ENCODE measurements around the gene CLCNKA.
A peak's percentile ranks its signal among the peaks of the same experiment; 100 is the strongest.

The CLCNKA gene

DNA sequence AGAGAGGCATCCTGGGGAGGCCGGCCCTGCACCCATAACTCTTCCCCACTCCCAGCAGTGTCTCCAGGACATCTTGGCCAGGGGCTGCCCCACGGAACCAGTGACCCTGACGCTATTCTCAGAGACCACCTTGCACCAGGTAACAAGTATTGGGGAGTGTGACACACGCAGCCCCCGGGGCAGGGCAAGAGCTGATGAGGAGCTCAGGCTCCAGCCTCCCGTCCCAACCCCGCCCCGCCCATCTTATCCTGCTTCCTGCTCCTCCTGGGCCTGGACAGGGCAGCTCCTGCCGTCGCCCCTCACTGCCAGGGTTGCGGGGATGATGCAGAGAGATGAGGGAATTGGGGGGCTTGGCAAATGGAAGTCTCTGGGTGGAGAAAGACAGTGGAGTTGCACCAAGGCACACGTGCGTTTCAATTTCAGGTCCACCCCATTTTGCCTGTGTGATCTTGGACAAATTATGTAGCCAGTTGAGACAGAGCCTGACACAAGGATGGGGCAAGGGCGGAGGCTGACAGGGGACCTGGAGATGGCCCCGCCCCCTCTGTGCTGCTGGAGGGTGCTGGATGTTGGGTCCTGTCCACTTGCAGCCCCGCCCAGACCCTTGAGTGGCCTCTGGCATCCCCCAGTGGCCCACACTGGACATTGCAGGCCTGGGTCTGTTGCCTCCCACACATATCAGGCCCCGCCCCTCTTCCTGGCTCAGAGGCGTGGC, 10.7 kb downstream of the CLCNKA start:
- TF ChIP-seq USF1 (IDR thresholded peaks at IDR 0.05) (no peak), NFIC (IDR thresholded peaks at IDR 0.05) (no peak), CREB1 (IDR thresholded peaks at IDR 0.05; ENCODE audit: low read depth) (no peak), EGR1 (IDR thresholded peaks at IDR 0.05) (peak; percentile 81), TEAD4 (IDR thresholded peaks at IDR 0.05) (no peak), TAF1 (IDR thresholded peaks at IDR 0.05; ENCODE audit: low read depth) (no peak), RAD21 (IDR thresholded peaks at IDR 0.05; ENCODE audit: low read depth) (peak; percentile 97), EP300 (IDR thresholded peaks at IDR 0.05; ENCODE audit: borderline replicate concordance) (no peak)

DNA sequence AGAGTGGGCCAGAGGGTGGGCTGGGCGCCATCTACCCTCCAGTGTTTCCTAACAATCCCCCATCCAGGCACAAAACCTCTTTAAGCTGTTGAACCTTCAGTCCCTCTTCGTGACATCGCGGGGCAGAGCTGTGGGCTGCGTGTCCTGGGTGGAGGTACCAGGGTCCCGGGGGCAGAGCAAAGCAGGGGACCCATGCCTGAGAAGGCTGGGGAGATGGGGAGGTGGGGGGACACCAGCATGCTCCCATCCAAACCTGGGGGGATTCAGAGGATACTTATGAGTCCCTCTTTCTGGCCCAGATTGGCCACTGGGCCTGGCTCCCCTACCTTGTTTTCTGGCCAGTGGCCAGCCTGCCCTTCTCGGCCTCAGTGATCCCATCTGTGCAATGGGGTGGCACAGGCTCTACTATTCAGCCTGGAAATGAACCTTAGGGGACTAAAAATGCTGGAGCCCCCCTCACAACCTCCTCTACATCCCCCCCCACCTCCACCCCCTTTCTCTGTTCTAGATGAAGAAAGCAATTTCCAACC, 11.3 kb downstream of the CLCNKA start:
- 0 out of 2 replicates have a peak, but pooled peaks have one; percentile 21 for TF ChIP-seq ZBTB7A (IDR thresholded peaks at IDR 0.05; ENCODE audit: low read depth)

DNA sequence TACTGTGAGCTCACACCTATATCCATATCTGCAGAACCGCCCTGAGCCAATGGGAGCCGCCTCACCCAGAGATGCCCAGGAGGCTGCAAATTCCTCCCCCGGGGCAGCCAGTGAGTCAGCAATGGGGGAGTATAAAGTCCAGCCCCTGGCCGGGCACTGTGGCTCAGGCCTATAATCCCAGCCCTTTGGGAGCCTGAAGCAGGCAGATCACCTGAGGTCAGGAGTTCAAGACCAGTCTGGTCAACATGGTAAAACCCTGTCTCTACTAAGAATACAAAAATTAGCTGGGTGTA, 16.7 kb downstream of the CLCNKA start:
- TF ChIP-seq YY1 (IDR thresholded peaks at IDR 0.05; ENCODE audit: low read depth) (no peak), ZBTB7A (IDR thresholded peaks at IDR 0.05; ENCODE audit: low read depth) (no peak), TAF1 (IDR thresholded peaks at IDR 0.05; ENCODE audit: low read depth) (no peak), TEAD4 (IDR thresholded peaks at IDR 0.05) (no peak), RAD21 (IDR thresholded peaks at IDR 0.05; ENCODE audit: low read depth) (no peak), CEBPB (IDR thresholded peaks at IDR 0.05) (no peak), CREB1 (IDR thresholded peaks at IDR 0.05; ENCODE audit: low read depth) (no peak), EP300 (IDR thresholded peaks at IDR 0.05; ENCODE audit: borderline replicate concordance) (no peak), USF1 (IDR thresholded peaks at IDR 0.05) (no peak), FOXM1 (IDR thresholded peaks at IDR 0.05; ENCODE audit: borderline replicate concordance, low read depth) (no peak), EGR1 (IDR thresholded peaks at IDR 0.05) (no peak), NFIC (IDR thresholded peaks at IDR 0.05) (no peak), TCF12 (IDR thresholded peaks at IDR 0.05; ENCODE audit: low read depth) (no peak)
- TF ChIP-seq, protein P1, sequence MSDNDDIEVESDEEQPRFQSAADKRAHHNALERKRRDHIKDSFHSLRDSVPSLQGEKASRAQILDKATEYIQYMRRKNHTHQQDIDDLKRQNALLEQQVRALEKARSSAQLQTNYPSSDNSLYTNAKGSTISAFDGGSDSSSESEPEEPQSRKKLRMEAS (IDR thresholded peaks at IDR 0.05): no peak
- TF ChIP-seq, protein P2, sequence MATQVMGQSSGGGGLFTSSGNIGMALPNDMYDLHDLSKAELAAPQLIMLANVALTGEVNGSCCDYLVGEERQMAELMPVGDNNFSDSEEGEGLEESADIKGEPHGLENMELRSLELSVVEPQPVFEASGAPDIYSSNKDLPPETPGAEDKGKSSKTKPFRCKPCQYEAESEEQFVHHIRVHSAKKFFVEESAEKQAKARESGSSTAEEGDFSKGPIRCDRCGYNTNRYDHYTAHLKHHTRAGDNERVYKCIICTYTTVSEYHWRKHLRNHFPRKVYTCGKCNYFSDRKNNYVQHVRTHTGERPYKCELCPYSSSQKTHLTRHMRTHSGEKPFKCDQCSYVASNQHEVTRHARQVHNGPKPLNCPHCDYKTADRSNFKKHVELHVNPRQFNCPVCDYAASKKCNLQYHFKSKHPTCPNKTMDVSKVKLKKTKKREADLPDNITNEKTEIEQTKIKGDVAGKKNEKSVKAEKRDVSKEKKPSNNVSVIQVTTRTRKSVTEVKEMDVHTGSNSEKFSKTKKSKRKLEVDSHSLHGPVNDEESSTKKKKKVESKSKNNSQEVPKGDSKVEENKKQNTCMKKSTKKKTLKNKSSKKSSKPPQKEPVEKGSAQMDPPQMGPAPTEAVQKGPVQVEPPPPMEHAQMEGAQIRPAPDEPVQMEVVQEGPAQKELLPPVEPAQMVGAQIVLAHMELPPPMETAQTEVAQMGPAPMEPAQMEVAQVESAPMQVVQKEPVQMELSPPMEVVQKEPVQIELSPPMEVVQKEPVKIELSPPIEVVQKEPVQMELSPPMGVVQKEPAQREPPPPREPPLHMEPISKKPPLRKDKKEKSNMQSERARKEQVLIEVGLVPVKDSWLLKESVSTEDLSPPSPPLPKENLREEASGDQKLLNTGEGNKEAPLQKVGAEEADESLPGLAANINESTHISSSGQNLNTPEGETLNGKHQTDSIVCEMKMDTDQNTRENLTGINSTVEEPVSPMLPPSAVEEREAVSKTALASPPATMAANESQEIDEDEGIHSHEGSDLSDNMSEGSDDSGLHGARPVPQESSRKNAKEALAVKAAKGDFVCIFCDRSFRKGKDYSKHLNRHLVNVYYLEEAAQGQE (IDR thresholded peaks at IDR 0.05; ENCODE audit: low read depth): no peak

- TF ChIP-seq FOXM1 (IDR thresholded peaks at IDR 0.05; ENCODE audit: borderline replicate concordance, low read depth) (no peak), RAD21 (IDR thresholded peaks at IDR 0.05; ENCODE audit: low read depth) (no peak), ZBTB7A (IDR thresholded peaks at IDR 0.05; ENCODE audit: low read depth) (no peak), EP300 (IDR thresholded peaks at IDR 0.05; ENCODE audit: borderline replicate concordance) (no peak), EGR1 (IDR thresholded peaks at IDR 0.05) (no peak), USF1 (IDR thresholded peaks at IDR 0.05) (no peak), CREB1 (IDR thresholded peaks at IDR 0.05; ENCODE audit: low read depth) (no peak), YY1 (IDR thresholded peaks at IDR 0.05; ENCODE audit: low read depth) (no peak), CEBPB (IDR thresholded peaks at IDR 0.05) (no peak), TEAD4 (IDR thresholded peaks at IDR 0.05) (no peak), TCF12 (IDR thresholded peaks at IDR 0.05; ENCODE audit: low read depth) (no peak), TAF1 (IDR thresholded peaks at IDR 0.05; ENCODE audit: low read depth) (no peak), NFIC (IDR thresholded peaks at IDR 0.05) (no peak)
- TF ChIP-seq, protein P1 (IDR thresholded peaks at IDR 0.05): no peak
- TF ChIP-seq, protein P2 (IDR thresholded peaks at IDR 0.05; ENCODE audit: low read depth): no peak
Observed at GRCh38 chr1:16041200-16041599, 19.4 kb downstream of the CLCNKA start.

DNA sequence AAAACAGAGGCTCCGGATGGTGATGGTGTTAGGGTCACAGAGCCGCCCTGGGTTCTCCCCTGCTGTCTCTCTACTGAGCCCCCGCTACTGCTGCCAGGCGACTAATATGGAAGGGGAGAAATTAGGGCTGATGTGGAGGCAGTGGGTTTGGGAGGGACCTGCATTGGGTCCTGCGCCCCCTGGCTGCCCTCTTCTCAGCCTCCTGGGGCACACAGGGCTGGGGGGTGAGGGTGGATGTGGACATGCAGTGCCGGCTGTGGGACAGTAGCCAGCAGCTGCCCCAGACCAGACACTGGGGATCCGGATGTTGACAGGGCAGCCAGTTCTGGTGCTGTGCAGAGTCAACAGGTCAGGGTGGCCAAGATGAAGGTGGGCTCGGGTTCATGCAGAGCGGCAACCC, 20.3 kb downstream of the CLCNKA start:
- no peak for TF ChIP-seq USF1 (IDR thresholded peaks at IDR 0.05)
- no peak for TF ChIP-seq NFIC (IDR thresholded peaks at IDR 0.05)
- TF ChIP-seq YY1 (IDR thresholded peaks at IDR 0.05; ENCODE audit: low read depth): no peak
- TF ChIP-seq, protein P2 (IDR thresholded peaks at IDR 0.05; ENCODE audit: low read depth): no peak
- no peak for TF ChIP-seq EGR1 (IDR thresholded peaks at IDR 0.05)
- no peak for TF ChIP-seq RAD21 (IDR thresholded peaks at IDR 0.05; ENCODE audit: low read depth)
- TF ChIP-seq CREB1 (IDR thresholded peaks at IDR 0.05; ENCODE audit: low read depth): no peak
